ENCODE data around the gene SOHLH1. TPM values are rescaled to one million over a fixed set of nuclear protein-coding genes. Genes with fewer than 3 reads are reported as not detected.

Gene SOHLH1
- polyA plus RNA-seq, 1 experiment: not detected

GRCh38 chr9:135684691-135685090 is 14.6 kb downstream of the SOHLH1 start:
- no peak overlapping the region for H3K4me3 ChIP-seq (ENCODE audit: low read depth, low read length)
- DNase-seq (ENCODE audit: low read depth): no peak
- H3K36me3 ChIP-seq (ENCODE audit: control insufficient read depth, insufficient read depth, low read length): no peaks in the 10 kb centered on the region
- ChIA-PET CTCF (no interaction called here), POLR2A (no interaction called here)
- H3K27me3 ChIP-seq (ENCODE audit: control insufficient read depth, insufficient read depth, low read length): no peaks in the 10 kb centered on the region
- no peak for TF ChIP-seq CTCF (IDR thresholded peaks at IDR 0.05; ENCODE audit: insufficient read depth, low read depth, low read length)

DNA sequence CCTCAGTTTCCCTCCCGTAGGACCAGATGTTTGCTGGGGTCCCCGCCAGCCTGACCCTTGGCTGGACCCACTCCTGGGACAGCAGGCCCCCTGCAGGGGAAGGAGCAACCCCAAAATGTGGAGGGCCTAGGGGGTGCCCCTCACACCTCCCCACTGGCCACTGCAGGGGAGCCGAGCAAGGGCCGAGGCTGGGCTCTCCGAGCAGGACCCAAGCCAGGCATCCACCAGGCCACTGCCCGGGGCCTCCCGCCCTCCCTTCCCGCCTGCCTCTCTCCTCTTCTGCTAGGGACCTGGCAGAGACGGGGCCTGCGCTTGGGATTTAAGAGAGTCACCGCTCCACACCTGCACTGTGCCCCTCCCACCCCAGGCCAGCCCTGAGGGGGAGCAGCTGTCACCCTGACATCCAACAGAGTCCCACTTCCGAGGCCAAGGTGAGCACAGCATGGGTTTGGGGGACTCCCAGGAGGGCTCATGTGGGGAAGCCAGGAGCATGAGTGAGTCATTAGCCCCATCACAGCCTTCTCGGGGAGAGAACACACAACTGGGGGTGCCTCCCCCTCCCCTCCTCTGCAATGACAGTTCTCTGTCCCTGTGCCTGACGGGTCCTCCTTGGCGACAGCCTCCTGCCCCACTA is 15.8 kb downstream of the SOHLH1 start:
- no peak overlapping the region for H3K4me3 ChIP-seq (ENCODE audit: low read depth, low read length)
- no peaks in the 10 kb centered on the region for H3K36me3 ChIP-seq (ENCODE audit: control insufficient read depth, insufficient read depth, low read length)
- no peak for DNase-seq (ENCODE audit: low read depth)
- H3K27me3 ChIP-seq (ENCODE audit: control insufficient read depth, insufficient read depth, low read length): no peaks in the 10 kb centered on the region
- ChIA-PET POLR2A (no interaction called here), CTCF (no interaction called here)
- no peak for TF ChIP-seq CTCF (IDR thresholded peaks at IDR 0.05; ENCODE audit: insufficient read depth, low read depth, low read length)

- CTCF ChIA-PET: no interaction called here
These were observed 18.1 kb downstream of the SOHLH1 start for GRCh38 chr9:135681161-135681560.

GRCh38 chr9:135680056-135680455 is 19.2 kb downstream of the SOHLH1 start:
- Histone ChIP-seq H3K27me3 (ENCODE audit: control insufficient read depth, insufficient read depth, low read length) (no peaks in the 10 kb centered on the region), H3K36me3 (ENCODE audit: control insufficient read depth, insufficient read depth, low read length) (no peaks in the 10 kb centered on the region), H3K4me3 (ENCODE audit: low read depth, low read length) (no peak overlapping the region)
- no peak for TF ChIP-seq CTCF (IDR thresholded peaks at IDR 0.05; ENCODE audit: insufficient read depth, low read depth, low read length)
- no peak for DNase-seq (ENCODE audit: low read depth)
- ChIA-PET POLR2A (no interaction called here), CTCF (no interaction called here)

More at GRCh38 chr9:135681161-135681560, 18.1 kb downstream of the SOHLH1 start:
- no peak overlapping the region for H3K4me3 ChIP-seq (ENCODE audit: low read depth, low read length)
- no peak for DNase-seq (ENCODE audit: low read depth)
- H3K36me3 ChIP-seq (ENCODE audit: control insufficient read depth, insufficient read depth, low read length): no peaks in the 10 kb centered on the region
- POLR2A ChIA-PET: no interaction called here
- H3K27me3 ChIP-seq (ENCODE audit: control insufficient read depth, insufficient read depth, low read length): no peaks in the 10 kb centered on the region
- no peak for TF ChIP-seq CTCF (IDR thresholded peaks at IDR 0.05; ENCODE audit: insufficient read depth, low read depth, low read length)

DNA sequence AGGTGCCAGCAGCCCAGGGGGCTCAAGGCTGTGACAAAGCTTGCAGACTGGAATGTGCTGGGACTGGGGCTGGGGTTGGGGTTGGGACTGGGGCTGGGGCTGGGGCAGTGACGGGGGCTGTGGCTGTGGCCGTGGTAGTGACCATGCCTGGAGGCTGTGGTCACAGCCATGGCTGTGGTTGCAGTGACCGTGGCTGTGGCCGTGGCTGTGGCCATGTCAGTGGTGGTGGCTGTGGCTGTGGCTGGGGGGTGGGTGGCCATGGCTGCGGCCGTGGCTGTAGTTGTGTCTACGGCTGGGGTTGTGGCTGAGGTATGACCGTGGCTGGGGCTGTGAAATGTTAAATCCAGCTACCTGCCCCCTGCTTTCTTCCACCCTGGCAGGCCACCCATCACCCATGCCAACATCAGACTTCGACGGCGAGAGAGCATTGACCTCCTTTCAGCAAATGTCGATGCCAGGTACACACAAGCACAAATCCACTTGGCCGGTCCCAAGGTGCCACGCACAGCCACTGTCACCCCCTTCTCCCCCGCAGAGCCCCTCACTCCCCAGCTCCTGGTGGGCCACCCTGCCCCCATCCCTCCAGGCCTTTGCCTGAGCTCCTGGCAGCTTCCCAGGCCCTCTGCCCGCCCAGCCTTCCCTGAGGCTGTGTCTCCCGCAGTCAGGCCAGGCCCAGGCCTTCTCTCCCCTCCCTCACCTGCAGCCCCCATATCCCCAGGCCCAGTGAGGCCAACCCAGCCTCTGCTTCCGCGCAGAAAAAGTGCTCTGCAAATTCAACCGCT is 20.9 kb downstream of the SOHLH1 start:
- DNase-seq (ENCODE audit: low read depth): no peak
- H3K36me3 ChIP-seq (ENCODE audit: control insufficient read depth, insufficient read depth, low read length): no peaks in the 10 kb centered on the region
- H3K4me3 ChIP-seq (ENCODE audit: low read depth, low read length): no peak overlapping the region
- no peaks in the 10 kb centered on the region; the same call in 1 of the 2 replicates for H3K27me3 ChIP-seq (ENCODE audit: control insufficient read depth, insufficient read depth, low read length)
- ChIA-PET CTCF (no interaction called here), POLR2A (no interaction called here)
- TF ChIP-seq CTCF (IDR thresholded peaks at IDR 0.05; ENCODE audit: insufficient read depth, low read depth, low read length): no peak

All from BJ (cell line).